Progenitor cell of endocrine pancreas (in vitro differentiated cells): Measurements from ENCODE around the gene ENTPD1. TPM values are rescaled to one million over a fixed set of nuclear protein-coding genes. Genes with fewer than 3 reads are reported as not detected.

Source experiments
- DNase-seq: peaks from one replicate; pipeline ENCODE4 v3.0.0; 2021; ENCODE audit warnings: low spot score; ENCODE audit not compliant: unreplicated experiment
- H3K27ac Mint-ChIP-seq: 2 replicates; pipeline ENCODE4 v1.8.0; 2021; ENCODE audit warnings: mild to moderate bottlenecking, moderate library complexity, mixed read lengths
- H3K27me3 Mint-ChIP-seq: 2 replicates; pipeline ENCODE4 v1.8.0; 2021; ENCODE audit warnings: mixed read lengths
- H3K36me3 Mint-ChIP-seq: 2 replicates; pipeline ENCODE4 v1.8.0; 2022; ENCODE audit warnings: mixed read lengths; ENCODE audit not compliant: insufficient read depth
- H3K4me1 Mint-ChIP-seq: 2 replicates; pipeline ENCODE4 v1.8.0; 2021; ENCODE audit warnings: low read depth, mixed read lengths
- H3K4me3 Mint-ChIP-seq: 2 replicates; pipeline ENCODE4 v1.8.0; 2021; ENCODE audit warnings: low read depth, mild to moderate bottlenecking, moderate library complexity, mixed read lengths
- H3K9me3 Mint-ChIP-seq: 2 replicates; pipeline ENCODE4 v1.8.0; 2021; ENCODE audit warnings: low read depth, mixed read lengths
- total RNA-seq: library from RNA; stranded (reverse); gene quantifications from 2 replicates; pipeline ENCODE4 v1.2.1, GENCODE V29; 2021
- TF ChIP-seq, protein P1 (sequence below): fragments of 200-600 bp; sonication (generic); IDR thresholded peaks from one replicate; pipeline ENCODE4 v1.5.0; 2021; ENCODE audit warnings: antibody characterized with exemption, mild to moderate bottlenecking; ENCODE audit not compliant: unreplicated experiment

ENTPD1 gene
- total RNA-seq, 1 donor from 2014 or later: not detected

DNA sequence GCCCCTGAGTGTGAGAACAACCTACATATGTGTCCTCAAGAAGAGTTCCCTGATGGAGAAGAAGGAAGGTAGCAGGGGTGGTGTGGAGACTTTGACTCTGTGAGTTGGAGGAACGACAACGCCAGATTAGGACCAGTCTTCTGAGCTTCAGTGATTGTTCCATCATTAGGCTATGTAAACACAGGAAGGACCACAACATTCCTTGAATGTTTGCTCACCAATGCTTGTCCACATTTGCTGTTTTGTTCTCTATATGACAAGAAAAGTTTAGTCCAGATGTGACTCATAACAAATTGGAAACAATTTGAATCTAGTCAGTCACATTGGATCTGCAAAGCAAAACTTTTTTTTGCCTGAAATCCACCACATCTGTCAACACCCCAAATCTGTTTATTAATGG, 62.7 kb downstream of the ENTPD1 start:
- no peak for DNase-seq

DNA sequence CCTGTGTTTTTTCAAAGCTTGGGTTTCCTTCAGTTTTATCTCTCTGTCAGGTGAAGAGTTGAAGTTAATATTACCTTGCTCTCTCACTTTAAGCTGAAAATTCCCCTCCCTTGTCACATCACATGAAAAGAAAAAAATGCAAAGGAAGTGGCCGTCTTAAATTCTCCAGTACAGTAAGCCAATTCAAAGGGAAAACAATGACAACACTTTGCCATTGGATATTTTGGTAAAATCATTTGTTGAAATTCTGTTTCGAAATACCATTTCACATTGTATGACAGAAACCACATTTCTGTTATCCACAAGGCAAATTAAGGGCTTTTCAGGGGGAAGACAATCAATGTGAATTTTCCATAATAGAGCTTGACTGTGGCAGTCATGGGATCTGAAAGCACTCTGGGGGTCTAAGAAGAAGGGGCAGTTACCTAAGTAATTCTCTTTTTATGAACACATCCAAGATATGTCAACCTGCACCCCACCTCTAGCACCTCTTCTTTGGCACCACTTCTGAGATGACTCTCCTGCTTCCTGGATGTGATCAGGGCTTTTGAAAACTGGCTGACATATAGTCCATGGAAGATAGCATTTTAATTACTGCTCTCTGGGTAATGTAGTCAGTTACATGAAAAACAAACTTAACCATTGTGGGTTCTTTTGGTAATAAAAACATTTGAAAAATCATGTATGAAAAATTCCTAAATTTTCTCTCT, 63.8 kb downstream of the ENTPD1 start:
- TF ChIP-seq, protein P1, sequence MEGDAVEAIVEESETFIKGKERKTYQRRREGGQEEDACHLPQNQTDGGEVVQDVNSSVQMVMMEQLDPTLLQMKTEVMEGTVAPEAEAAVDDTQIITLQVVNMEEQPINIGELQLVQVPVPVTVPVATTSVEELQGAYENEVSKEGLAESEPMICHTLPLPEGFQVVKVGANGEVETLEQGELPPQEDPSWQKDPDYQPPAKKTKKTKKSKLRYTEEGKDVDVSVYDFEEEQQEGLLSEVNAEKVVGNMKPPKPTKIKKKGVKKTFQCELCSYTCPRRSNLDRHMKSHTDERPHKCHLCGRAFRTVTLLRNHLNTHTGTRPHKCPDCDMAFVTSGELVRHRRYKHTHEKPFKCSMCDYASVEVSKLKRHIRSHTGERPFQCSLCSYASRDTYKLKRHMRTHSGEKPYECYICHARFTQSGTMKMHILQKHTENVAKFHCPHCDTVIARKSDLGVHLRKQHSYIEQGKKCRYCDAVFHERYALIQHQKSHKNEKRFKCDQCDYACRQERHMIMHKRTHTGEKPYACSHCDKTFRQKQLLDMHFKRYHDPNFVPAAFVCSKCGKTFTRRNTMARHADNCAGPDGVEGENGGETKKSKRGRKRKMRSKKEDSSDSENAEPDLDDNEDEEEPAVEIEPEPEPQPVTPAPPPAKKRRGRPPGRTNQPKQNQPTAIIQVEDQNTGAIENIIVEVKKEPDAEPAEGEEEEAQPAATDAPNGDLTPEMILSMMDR: no peak
- no peak for DNase-seq
- H3K27me3 Mint-ChIP-seq: peaks cover 5% of the 10 kb centered on the region
- H3K9me3 Mint-ChIP-seq: no peaks in the 10 kb centered on the region
- H3K36me3 Mint-ChIP-seq: no peaks in the 10 kb centered on the region
- H3K4me3 Mint-ChIP-seq: no peak overlapping the region
- H3K27ac Mint-ChIP-seq: no peak overlapping the region
- no peaks in the 10 kb centered on the region for H3K4me1 Mint-ChIP-seq

More for the DNA sequence above, 62.7 kb downstream of the ENTPD1 start:
- TF ChIP-seq, protein P1: no peak
- peaks cover 5% of the 10 kb centered on the region for H3K27me3 Mint-ChIP-seq
- no peaks in the 10 kb centered on the region for H3K36me3 Mint-ChIP-seq
- no peaks in the 10 kb centered on the region for H3K4me1 Mint-ChIP-seq
- no peak overlapping the region for H3K4me3 Mint-ChIP-seq
- no peaks in the 10 kb centered on the region for H3K9me3 Mint-ChIP-seq
- no peak overlapping the region for H3K27ac Mint-ChIP-seq

DNA sequence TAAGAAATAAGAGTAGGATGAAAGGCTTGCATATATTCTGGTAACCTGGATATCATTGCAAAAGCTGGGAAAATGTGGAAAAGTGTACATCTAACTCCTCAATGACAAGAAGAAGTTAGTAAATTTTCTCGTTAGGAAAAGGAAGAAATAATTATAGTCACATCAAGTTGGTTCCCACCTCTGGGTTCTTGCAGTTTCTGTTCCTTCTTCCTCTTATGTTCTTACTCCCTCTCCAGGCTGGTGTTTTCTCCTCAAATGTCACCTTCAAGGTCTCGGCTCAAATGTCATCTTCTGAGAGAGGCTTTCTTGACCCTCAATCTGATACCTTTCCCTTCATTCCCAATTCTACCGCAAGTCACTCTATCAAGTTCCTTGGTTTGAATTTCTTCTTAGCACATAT, 64.4 kb downstream of the ENTPD1 start:
- no peak overlapping the region for H3K4me3 Mint-ChIP-seq
- H3K27ac Mint-ChIP-seq: no peak overlapping the region
- H3K9me3 Mint-ChIP-seq: no peaks in the 10 kb centered on the region
- no peak for DNase-seq
- H3K36me3 Mint-ChIP-seq: no peaks in the 10 kb centered on the region
- TF ChIP-seq, protein P1: no peak
- no peaks in the 10 kb centered on the region for H3K4me1 Mint-ChIP-seq
- H3K27me3 Mint-ChIP-seq: peaks cover 5% of the 10 kb centered on the region

DNA sequence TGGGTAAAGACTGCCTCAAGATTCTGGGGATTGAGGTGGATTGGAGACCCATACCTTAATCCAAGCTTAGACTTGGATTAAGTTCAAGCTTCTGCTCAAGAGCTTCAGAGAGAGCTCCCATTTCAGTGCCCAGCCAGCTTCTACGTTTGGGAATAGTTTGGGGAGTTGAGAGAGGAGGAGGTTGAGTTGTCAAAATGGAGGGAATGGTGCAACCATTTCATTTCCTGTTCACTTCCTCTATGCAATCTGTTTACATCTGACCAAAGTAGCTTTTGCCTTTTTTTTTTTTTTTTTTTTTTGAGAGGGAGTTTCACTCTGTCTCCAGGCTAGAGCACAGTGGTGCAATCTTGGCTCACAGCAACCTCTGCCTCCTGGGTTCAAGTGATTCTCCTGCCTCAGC, 65.8 kb downstream of the ENTPD1 start:
- H3K9me3 Mint-ChIP-seq: peaks cover 4% of the 10 kb centered on the region
- H3K27me3 Mint-ChIP-seq: peaks cover 5% of the 10 kb centered on the region
- TF ChIP-seq, protein P1: no peak
- no peaks in the 10 kb centered on the region for H3K4me1 Mint-ChIP-seq
- DNase-seq: no peak
- H3K4me3 Mint-ChIP-seq: no peak overlapping the region
- H3K27ac Mint-ChIP-seq: no peak overlapping the region
- no peaks in the 10 kb centered on the region for H3K36me3 Mint-ChIP-seq

DNA sequence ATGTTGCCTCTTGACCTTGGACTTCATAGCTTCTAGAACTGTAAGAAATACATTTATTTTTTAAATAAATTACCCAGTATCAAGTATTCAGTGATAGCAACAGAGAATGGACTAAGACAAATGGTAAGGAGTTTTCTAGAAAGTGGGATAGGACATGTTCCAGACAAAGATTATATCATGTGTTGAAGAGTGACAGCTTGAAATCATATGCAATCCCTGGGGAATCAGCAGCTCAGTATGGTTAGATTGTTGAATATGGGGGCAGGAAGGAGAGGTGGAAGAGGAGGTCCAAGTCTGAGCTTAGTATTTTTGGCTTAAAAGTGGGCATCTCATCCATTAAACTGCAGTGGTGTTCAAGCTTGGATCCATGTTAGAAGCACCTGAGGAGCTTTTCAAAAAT, 74.1 kb downstream of the ENTPD1 start:
- Mint-ChIP-seq H3K36me3 (no peaks in the 10 kb centered on the region), H3K4me3 (no peak overlapping the region), H3K9me3 (peaks cover 4% of the 10 kb centered on the region), H3K27ac (no peak overlapping the region), H3K27me3 (no peaks in the 10 kb centered on the region), H3K4me1 (no peaks in the 10 kb centered on the region)
- no peak for DNase-seq
- TF ChIP-seq, protein P1: no peak
